ENCODE results near the gene PICK1. TPM values are rescaled to one million over a fixed set of nuclear protein-coding genes. Genes with fewer than 3 reads are reported as not detected.

Gene PICK1
- total RNA-seq, 1 donor from 2014 or later: 21.1 TPM

- peaks cover 29% of the 10 kb centered on the region for H3K4me1 ChIP-seq
- intact Hi-C loops (cut with micrococcal nuclease): no loop called here
- H3K27ac ChIP-seq (replicated peaks): peak overlapping the region; percentile 64
- no peak for DNase-seq
- no peak overlapping the region for H3K4me3 ChIP-seq
- H3K36me3 ChIP-seq: no peaks in the 10 kb centered on the region
- TF ChIP-seq CTCF (IDR thresholded peaks at IDR 0.05; ENCODE audit: borderline replicate concordance): no peak
- H3K9me3 ChIP-seq (replicated peaks): no peaks in the 10 kb centered on the region
- H3K27me3 ChIP-seq (ENCODE audit: low read depth): no peaks in the 10 kb centered on the region
Measured at GRCh38 chr22:38032681-38033521, 24.3 kb upstream of the PICK1 start.

GRCh38 chr22:38033522-38034277, 23.5 kb upstream of the PICK1 start:
- no peak for TF ChIP-seq CTCF (IDR thresholded peaks at IDR 0.05; ENCODE audit: borderline replicate concordance)
- H3K9me3 ChIP-seq (replicated peaks): no peaks in the 10 kb centered on the region
- intact Hi-C loops (cut with micrococcal nuclease): no loop called here
- no peak for DNase-seq
- no peaks in the 10 kb centered on the region for H3K36me3 ChIP-seq
- no peak overlapping the region for H3K4me3 ChIP-seq
- no peaks in the 10 kb centered on the region for H3K27me3 ChIP-seq (ENCODE audit: low read depth)
- H3K27ac ChIP-seq (replicated peaks): peak overlapping the region; percentile 64
- peaks cover 26% of the 10 kb centered on the region for H3K4me1 ChIP-seq

- Histone ChIP-seq H3K4me3 (no peak overlapping the region), H3K9me3 (replicated peaks) (no peaks in the 10 kb centered on the region), H3K4me1 (peaks cover 28% of the 10 kb centered on the region), H3K27me3 (ENCODE audit: low read depth) (no peaks in the 10 kb centered on the region), H3K36me3 (no peaks in the 10 kb centered on the region), H3K27ac (replicated peaks) (peak overlapping the region; percentile 64)
- TF ChIP-seq CTCF (IDR thresholded peaks at IDR 0.05; ENCODE audit: borderline replicate concordance): no peak
- DNase-seq: peak; percentile 70
- intact Hi-C loops (cut with micrococcal nuclease): no loop called here
Measured at GRCh38 chr22:38034278-38034882, 22.8 kb upstream of the PICK1 start.

DNA sequence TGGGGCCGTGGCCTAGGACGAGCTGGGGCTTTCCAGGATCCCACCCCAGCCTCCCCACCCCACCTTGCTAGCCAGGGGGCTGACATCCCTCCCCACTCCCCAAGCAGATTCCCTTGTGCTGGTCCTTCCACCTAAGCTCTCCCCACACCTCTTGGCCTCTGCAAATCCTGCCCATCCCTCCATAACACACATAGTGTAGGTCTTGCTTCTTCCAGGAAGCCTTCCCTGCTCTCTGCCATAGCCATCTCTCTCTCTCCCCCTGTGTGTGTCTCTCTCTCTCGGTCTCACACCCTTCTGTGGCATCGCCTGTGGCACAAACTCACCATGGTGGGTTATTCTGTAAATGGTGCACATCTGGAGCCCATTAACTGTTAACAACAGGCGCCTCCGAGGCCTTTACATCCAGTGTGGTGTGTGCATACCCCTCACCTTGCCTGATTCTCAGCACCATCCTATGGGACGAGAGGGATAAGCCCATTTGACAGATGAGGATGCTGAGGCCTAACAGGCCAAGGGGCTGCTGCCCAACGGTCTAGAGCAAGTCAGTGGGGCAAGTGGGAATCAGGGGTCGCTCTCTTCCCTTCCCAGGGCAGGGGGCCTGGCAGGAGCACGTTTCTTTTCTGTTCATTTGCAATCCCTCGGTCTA, 22.2 kb upstream of the PICK1 start:
- TF ChIP-seq CTCF (IDR thresholded peaks at IDR 0.05; ENCODE audit: borderline replicate concordance): no peak
- no peaks in the 10 kb centered on the region for H3K9me3 ChIP-seq (replicated peaks)
- intact Hi-C loops (cut with micrococcal nuclease): no loop called here
- H3K27ac ChIP-seq (replicated peaks): peak overlapping the region; percentile 64
- DNase-seq: no peak
- no peaks in the 10 kb centered on the region for H3K27me3 ChIP-seq (ENCODE audit: low read depth)
- no peaks in the 10 kb centered on the region for H3K36me3 ChIP-seq
- no peak overlapping the region for H3K4me3 ChIP-seq
- peaks cover 34% of the 10 kb centered on the region for H3K4me1 ChIP-seq

DNA sequence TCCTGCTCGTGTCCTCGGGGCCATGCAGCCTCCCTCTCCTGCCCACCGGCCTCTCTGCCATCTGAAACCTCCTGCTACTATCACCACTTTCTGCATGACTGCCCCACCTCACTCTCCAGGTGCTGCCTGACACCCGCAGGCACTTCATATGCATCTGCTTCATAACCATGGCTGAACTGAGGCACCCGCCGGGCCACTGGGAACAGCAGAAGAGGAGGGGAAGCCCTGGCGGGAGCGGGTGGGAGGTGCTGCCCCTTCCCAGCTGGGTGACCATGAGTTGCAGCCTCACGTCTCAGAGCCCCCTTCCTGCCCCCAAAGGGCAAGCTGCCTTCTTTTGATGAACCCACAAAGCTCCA, 21.7 kb upstream of the PICK1 start:
- Histone ChIP-seq H3K36me3 (no peaks in the 10 kb centered on the region), H3K4me3 (no peak overlapping the region), H3K27me3 (ENCODE audit: low read depth) (no peaks in the 10 kb centered on the region), H3K9me3 (replicated peaks) (no peaks in the 10 kb centered on the region), H3K4me1 (peaks cover 34% of the 10 kb centered on the region), H3K27ac (replicated peaks) (peak overlapping the region; percentile 64)
- intact Hi-C loops (cut with micrococcal nuclease): no loop called here
- no peak for DNase-seq
- no peak for TF ChIP-seq CTCF (IDR thresholded peaks at IDR 0.05; ENCODE audit: borderline replicate concordance)

Measured in left ventricle myocardium inferior (tissue), 1 donor.